Fibroblast of lung (primary cell): ENCODE results near the gene XRCC1.

Experiments used
- CTCF ChIP-seq, 2 donors: IDR thresholded peaks in 1 of 2; conservative IDR thresholded peaks in 1 of 2; 1 replicate in 1 of 2; 2 replicates in 1 of 2; pipeline ENCODE4 v1.5.1; 2011 to 2012; ENCODE audit warnings: low read length in 2 of 2, control low read depth in 1 of 2, inconsistent platforms in 1 of 2, low read depth in 1 of 2, mild to moderate bottlenecking in 1 of 2
- EZH2 ChIP-seq: IDR thresholded peaks from 2 replicates; pipeline ENCODE4 v1.5.1; 2012; ENCODE audit warnings: low read length, control low read depth, mild to moderate bottlenecking; ENCODE audit errors: missing control alignments

- TF ChIP-seq EZH2: no peak
- TF ChIP-seq CTCF (conservative IDR thresholded peaks at IDR 0.05 in 1 of 2, IDR thresholded peaks at IDR 0.05 in 1 of 2; ENCODE audit: low read depth in 1 of 2, low read length in 2 of 2): no peak
Observed at GRCh38 chr19:43532962-43533545, 42.3 kb downstream of the XRCC1 start, which contains the start of gene ZNF575.
